Neuron (in vitro differentiated cells): Measurements from ENCODE around the gene TBC1D16.
"Not testable (repeated sequence)": the region's sequence is repeated elsewhere in the genome, so short reads cannot be mapped to it uniquely, and the experiment has no call there.

Experiments
- H2AFZ ChIP-seq: one replicate; pipeline ENCODE4 v1.6.1; 2013; ENCODE audit warnings: low read depth, mild to moderate bottlenecking, inconsistent platforms, low read length, moderate library complexity
- H3K27me3 ChIP-seq: one replicate; pipeline ENCODE4 v1.6.1; 2013; ENCODE audit warnings: low read length; ENCODE audit not compliant: insufficient read depth
- H3K36me3 ChIP-seq: one replicate; pipeline ENCODE4 v1.6.1; 2013; ENCODE audit warnings: low read length; ENCODE audit not compliant: insufficient read depth
- H3K4me1 ChIP-seq: one replicate; pipeline ENCODE4 v1.6.1; 2013; ENCODE audit warnings: low read length; ENCODE audit not compliant: insufficient read depth
- H3K4me3 ChIP-seq: 2 replicates; pipeline ENCODE4 v1.5.1; 2013; ENCODE audit warnings: mild to moderate bottlenecking, low read length, moderate library complexity
- H3K9me3 ChIP-seq: one replicate; pipeline ENCODE4 v1.6.1; 2013; ENCODE audit warnings: low read length

TBC1D16 gene

DNA sequence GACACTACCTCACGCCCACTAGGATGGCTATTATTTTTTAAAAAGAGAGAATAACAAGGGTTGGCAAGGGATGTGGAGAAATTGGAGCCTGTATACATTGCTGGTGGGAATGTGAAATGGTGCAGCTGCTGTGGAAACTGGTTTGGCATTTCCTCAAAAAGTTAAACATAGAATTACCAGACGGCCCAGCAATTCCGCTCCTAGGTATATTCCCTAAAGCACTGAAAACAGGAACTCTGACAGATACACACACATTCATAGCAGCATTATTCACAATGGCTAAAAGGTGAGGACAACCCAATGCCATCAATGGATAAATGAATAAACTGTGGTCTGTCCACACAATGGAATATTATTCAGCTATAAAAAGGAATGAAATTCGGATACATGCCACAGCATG is 136.1 kb downstream of the TBC1D16 start:
- peaks cover 6% of the 10 kb centered on the region for H3K27me3 ChIP-seq
- H3K4me1 ChIP-seq, result no peaks in the 10 kb centered on the region
- H3K9me3 ChIP-seq, result peaks cover 4% of the 10 kb centered on the region
- H3K36me3 ChIP-seq, result no peaks in the 10 kb centered on the region
- no peak overlapping the region for H3K4me3 ChIP-seq
- H2AFZ ChIP-seq, result no peak overlapping the region

GRCh38 chr17:79897243-79898063 is 138.2 kb downstream of the TBC1D16 start:
- peaks cover 4% of the 10 kb centered on the region for H3K9me3 ChIP-seq
- no peak overlapping the region for H2AFZ ChIP-seq
- H3K27me3 ChIP-seq, result peaks cover 6% of the 10 kb centered on the region
- H3K36me3 ChIP-seq, result no peaks in the 10 kb centered on the region
- no peaks in the 10 kb centered on the region for H3K4me1 ChIP-seq
- H3K4me3 ChIP-seq, result no peak overlapping the region

DNA sequence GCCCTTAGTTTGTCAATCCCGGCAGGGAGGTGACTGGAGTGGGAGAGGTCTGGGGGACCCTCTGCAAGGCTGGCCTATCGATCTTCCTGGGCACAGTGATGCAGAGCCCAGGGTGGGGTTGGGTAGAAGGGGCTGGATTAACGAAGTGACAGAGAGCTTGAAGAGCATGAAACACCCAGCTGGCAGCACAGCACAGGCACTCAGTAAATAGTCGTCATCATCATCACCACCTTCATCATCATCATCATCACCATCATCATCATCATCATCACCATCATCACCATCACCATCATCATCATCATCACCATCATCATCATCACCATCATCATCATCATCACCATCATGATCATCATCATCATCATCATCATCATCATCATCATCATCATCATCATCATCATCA is 142.2 kb downstream of the TBC1D16 start:
- H3K4me1 ChIP-seq, H3K27me3 ChIP-seq, H3K36me3 ChIP-seq, H3K4me3 ChIP-seq, H2AFZ ChIP-seq, H3K9me3 ChIP-seq: not testable (repeated sequence)

DNA sequence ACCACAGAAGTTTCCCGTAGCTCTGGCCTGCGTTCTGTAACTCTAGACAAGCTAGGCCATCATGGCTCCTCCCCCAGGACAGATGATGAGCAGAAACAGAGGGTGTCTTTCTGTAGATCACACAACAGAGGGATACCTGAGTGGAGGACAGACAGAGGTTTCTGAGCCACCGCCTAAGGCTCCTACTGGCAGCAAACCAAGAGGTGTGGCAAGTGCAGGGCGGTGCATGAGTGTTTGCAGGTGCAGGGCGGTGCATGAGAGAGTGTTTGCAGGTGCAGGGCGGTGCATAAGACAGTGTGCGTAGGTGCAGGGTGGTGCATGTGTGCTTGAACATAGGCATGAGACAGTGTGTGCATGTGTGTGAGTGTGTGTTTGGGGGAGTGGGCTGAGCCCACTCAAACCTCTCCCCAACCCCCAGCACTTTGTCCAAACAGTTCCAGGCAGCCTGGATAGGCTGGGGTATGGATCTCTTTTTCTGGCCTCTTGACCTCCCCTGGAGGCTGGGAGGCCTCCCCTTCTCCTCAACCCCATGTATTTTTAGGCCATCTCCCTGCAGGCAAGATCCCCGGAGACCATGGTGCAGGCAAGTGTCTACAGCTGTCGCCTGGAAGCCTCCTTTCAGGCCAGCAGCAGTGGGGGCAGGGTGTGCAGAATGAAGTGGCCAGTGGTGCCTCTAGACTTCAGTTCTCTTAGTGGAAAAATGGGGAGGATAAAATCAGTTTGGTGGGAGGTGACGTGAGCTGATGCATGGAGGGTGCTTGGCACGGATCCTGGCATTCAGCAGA is 143.0 kb downstream of the TBC1D16 start:
- no peaks in the 10 kb centered on the region for H3K4me1 ChIP-seq
- no peaks in the 10 kb centered on the region for H3K36me3 ChIP-seq
- no peaks in the 10 kb centered on the region for H3K9me3 ChIP-seq
- no peak overlapping the region for H2AFZ ChIP-seq
- no peaks in the 10 kb centered on the region for H3K27me3 ChIP-seq
- no peak overlapping the region for H3K4me3 ChIP-seq

DNA sequence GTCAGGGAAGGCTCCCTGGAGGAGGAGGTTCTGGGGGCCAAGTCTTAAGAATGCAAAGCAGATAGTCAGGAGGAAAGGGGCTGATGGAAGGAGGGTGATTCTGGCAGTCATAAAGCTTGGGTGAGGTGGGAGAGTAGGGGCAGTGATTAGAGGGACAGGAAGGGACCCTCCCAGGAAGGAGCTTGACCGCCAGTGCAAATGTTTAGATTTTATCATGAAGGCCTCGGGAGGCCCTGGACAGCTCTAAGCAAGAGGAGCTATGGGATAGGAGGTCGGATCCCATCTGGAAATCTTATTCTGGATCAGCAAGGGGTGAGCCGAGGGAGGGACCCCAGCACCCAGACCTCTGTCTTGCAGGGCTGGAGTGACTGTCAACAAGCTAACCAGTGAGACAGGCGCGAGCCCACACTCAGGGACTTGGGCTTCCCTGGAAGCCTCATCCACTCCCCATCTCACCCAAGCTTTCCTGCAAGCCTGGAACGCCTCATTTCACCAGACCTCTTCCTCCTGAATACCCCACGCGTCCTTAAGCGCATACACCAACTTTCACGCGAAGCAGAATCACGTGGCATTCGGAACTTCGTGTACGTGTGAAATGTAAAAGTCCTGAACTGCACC is 144.4 kb downstream of the TBC1D16 start:
- Histone ChIP-seq H3K36me3 (no peaks in the 10 kb centered on the region), H2AFZ (no peak overlapping the region), H3K4me3 (no peak overlapping the region), H3K4me1 (no peaks in the 10 kb centered on the region), H3K27me3 (peaks cover 6% of the 10 kb centered on the region), H3K9me3 (no peaks in the 10 kb centered on the region)

- H3K9me3 ChIP-seq, result no peaks in the 10 kb centered on the region
- H3K4me3 ChIP-seq, result no peak overlapping the region
- no peaks in the 10 kb centered on the region for H3K36me3 ChIP-seq
- peaks cover 6% of the 10 kb centered on the region for H3K27me3 ChIP-seq
- H2AFZ ChIP-seq, result no peak overlapping the region
- no peaks in the 10 kb centered on the region for H3K4me1 ChIP-seq
Observed at GRCh38 chr17:79890706-79891105, 145.0 kb downstream of the TBC1D16 start.

- no peak overlapping the region for H3K4me3 ChIP-seq
- no peak overlapping the region for H2AFZ ChIP-seq
- peaks cover 6% of the 10 kb centered on the region for H3K27me3 ChIP-seq
- no peaks in the 10 kb centered on the region for H3K9me3 ChIP-seq
- no peaks in the 10 kb centered on the region for H3K36me3 ChIP-seq
- H3K4me1 ChIP-seq, result no peaks in the 10 kb centered on the region
Observed at GRCh38 chr17:79888811-79889634, 146.6 kb downstream of the TBC1D16 start.

DNA sequence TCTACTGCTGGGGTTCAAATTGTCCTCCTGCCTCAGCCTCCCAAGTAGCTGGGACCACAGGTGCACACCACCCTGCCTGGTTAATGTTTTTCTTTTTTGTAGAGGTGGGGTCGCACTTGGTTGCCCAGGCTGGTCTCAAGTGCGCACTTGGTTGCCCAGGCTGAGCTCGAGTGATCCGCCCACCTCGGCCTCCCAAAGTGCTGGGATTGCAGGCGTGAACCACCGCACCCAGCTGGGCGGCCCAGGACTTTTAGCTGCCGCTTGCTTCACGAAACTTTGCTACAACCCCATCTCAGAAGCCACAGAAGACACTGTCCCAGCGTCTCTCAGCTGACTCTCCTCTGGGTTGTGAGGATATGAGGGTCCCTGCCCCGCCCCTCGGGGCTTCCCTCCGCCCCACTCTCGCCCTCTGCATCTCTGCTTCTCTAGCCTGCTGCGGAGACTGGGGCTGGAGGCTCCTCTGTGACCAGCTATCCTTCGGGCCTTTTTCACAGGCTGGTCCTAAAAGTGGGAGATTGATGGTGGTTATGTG is 147.6 kb downstream of the TBC1D16 start:
- H3K27me3 ChIP-seq, result peaks cover 6% of the 10 kb centered on the region
- H3K4me1 ChIP-seq, result no peaks in the 10 kb centered on the region
- H3K4me3 ChIP-seq, result no peak overlapping the region
- H3K9me3 ChIP-seq, result no peaks in the 10 kb centered on the region
- H3K36me3 ChIP-seq, result no peaks in the 10 kb centered on the region
- no peak overlapping the region for H2AFZ ChIP-seq

DNA sequence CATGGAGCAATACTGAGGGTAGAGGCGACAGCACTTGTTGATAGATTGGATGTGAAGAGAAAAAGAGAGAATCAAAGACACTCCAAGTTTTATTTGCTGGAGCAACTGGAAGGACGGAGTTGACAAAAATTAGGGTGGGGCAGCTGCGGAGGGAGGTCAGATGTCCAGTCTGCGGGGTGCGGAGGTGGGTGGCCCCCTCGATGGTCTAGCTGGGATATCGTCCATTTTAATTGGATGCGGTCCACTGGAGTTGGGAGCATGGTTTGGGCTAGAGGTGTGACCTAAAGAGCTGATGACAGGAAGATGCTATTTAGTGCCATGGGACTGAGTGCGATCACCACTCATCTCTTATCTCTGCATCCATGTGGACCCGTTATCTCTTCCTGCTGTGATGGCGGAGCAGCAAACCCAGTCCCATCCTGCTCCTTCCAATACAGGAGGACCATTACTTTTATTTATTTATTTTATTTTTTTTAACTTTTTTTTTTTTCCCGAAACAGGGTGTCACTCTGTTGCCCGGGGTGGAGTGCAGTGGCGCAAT is 148.2 kb downstream of the TBC1D16 start:
- Histone ChIP-seq H2AFZ (no peak overlapping the region), H3K27me3 (peaks cover 6% of the 10 kb centered on the region), H3K36me3 (no peaks in the 10 kb centered on the region), H3K9me3 (no peaks in the 10 kb centered on the region), H3K4me3 (no peak overlapping the region), H3K4me1 (no peaks in the 10 kb centered on the region)

DNA sequence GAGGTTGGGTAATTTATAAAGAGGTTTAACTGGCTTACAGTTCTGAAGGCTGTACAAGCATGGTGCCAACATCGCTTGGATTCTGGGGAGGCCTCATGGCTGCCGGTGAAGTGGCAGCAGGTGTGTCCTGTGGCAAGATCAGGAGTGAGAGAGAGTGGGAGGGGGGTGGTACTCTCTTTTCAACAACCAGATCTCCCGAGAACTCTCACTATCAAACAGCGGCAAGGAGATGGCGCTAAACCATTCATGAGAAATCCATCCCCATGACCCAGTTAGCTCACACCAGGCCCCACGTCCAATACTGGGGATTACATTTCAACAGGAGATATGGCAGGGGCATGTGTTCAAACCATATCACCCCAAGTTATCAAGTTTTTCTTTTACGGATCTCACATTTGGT is 152.5 kb downstream of the TBC1D16 start:
- H3K4me1 ChIP-seq, result no peaks in the 10 kb centered on the region
- H3K27me3 ChIP-seq, result peaks cover 13% of the 10 kb centered on the region
- H3K9me3 ChIP-seq, result no peaks in the 10 kb centered on the region
- H3K36me3 ChIP-seq, result no peaks in the 10 kb centered on the region
- H2AFZ ChIP-seq, result no peak overlapping the region
- no peak overlapping the region for H3K4me3 ChIP-seq
